Activated CD4-positive, alpha-beta T cell treated with anti-CD3 and anti-CD28 coated beads, Interleukin-2, amount 50 U/mL, for 1 hour (primary cell): Measurements from ENCODE around the gene CLEC16A.

Source experiments
- DNase-seq: peaks from one replicate; pipeline ENCODE4 v3.0.0-alpha.2; 2020

CLEC16A gene

DNA sequence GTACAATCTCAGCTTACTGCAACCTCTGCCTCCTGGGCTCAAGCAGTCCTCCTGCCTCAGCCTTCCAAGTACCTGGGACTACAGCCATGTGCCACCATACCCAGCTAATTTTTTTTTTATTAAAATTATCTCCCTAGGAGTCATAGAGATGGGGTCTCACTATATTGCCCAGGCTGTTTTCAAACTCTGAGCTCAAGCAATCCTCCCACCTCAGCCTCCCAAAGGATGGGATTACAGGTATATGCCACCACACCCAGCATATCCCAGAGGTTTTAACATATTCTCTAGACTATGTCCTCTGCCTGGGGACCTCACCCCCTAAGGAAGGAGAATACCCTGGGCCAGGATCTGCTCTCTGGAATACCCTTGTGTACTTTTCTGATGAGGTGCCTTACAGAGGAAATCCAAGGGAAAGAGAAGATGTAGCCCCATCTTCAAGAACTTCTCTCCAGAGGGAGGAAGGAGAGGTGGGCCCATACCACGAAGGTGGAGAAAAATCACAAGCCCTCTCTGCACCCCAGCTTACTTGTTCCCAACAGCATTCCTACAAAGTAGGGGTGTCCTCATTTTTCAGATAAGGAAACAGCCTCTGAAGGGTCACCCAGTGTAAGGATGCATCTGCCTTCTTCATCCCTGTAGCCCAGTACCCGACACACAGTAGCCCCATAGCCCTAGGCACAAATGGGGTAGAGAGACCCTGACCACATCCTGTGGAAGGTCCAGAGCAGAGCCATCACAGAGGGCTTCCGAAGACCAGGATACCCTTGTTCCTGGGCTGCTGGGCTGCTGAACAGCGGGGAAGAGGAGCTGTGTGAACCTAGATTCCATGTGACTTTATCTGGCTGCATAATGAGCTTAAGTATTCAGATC lies 160.0 kb downstream of the CLEC16A start:
- no peak for DNase-seq

DNA sequence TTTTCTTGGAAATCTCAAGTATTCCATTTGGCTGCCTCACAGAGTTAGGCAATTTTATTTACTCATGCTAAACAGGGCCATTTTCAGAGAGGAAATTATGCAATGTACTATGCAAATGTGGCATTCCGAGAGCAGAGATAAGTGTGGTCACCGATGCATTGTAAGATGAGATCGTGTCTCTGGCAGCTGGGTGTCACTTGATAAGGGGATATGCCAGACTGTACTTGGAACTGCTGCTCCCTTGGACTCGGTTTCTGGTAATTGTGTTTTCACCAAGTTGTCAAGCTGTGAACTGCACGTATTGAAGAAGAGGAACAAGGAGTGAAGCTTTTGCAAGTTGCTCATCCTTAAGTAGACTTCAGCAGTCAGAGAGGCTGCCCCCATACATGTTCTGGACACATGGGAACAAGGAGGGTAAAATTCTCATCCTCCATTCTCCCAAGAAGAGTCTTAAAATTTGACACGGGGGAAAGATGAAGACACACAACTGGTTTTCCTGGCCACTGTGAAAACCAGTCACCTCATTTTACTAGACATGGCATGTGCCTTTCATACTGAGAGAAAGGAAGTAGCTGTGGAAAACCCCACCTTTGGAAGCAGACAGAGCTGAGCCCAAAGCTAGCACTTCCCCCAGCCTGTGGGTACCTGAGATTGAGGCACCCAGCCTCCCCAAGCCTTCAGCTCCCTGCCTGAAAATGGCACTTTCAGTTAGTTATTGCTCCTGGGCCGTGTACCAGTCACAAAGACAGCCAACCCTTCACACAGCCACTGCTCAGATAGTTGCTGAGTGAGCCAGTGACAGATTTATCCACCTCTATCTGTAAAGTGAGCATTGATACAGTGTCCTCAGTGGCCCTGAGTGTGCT lies 160.9 kb downstream of the CLEC16A start:
- DNase-seq: no peak

DNA sequence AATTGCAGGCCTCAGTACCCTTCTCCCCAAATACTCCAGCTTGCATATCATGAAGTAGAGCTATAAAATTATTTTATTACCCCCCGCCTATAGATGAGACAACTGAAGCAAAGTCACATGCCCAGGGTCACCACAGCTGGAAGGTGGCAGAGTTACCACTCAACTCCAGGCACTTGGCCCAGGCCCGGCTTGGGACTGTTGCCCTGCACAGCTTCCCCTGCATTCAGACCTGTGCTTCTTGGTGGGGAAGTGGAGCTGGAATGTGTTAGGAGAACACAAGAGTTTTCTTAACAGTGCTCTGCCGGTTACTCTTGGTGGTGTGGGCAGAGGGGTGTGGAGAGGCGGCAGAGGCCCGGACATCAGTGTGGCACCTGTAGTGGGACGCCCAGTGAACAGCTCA lies 162.4 kb downstream of the CLEC16A start:
- DNase-seq: no peak

DNA sequence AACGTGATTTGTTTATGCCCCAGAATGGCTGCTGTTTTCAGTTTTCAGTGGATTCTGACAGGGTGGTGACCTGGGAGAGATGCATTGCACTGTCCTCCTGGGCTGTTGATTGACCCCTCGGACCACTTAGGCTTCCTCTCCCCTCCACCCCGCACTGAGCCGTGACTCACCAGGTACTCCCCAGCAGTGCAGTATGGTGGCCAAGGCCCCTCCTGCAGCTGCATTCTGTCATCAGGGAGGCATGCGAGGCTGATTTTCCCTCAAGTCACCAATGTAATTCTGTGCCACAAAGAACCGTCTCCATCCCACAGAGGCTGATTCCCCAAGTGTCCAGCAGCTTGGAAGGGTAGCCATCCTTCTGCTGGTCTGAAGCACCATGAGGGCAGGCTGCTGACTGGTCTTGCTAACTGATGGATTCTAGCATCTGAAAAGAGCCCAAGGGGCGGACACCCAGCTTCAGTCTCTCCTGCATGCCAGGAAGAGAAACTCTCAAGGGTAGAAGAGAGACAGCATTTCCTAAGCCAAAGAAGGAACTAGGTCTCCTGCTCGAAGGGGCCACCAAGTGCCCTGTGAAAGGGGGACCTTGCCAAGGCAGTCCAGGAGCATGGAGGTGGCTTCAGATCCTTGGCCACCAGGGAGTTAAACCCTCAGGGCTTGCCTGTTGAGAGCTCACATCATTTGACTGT lies 163.6 kb downstream of the CLEC16A start:
- DNase-seq: no peak

DNA sequence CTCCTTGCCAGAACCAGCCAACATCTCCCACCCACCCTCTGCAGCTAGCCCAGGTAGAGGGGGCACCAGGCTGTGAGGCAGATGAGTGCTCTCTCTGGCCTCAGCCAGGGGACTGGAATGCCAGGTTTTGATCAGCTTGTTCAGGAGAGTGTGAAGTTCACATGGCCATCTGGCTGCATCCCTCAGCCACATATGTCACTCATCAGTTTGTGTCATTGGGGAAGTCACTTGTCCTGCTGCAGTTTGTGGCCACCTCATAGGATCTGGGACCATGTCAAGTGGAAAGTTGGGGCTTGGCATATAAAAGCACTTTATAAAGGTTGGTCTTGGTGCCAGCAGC lies 164.1 kb downstream of the CLEC16A start:
- no peak for DNase-seq

DNA sequence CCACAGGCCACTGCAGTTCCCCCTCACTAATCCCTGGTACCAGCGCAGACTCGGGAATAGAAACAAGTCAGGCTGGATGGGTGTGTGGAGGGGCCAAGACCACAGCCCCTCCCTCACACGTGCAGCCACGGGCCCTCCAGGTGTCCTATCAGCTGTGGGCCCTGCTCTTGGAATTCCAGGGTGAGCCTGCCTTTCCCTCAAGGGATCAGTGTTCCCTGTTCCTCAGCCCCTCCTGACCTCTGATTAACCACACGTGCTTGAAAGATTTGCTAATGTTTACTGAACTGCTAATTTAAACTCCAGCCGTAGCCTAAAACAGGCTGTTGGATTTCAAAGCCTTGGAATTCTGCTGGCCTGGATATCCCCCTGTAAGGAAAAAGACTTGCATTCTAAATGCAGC lies 165.2 kb downstream of the CLEC16A start:
- DNase-seq: no peak

DNA sequence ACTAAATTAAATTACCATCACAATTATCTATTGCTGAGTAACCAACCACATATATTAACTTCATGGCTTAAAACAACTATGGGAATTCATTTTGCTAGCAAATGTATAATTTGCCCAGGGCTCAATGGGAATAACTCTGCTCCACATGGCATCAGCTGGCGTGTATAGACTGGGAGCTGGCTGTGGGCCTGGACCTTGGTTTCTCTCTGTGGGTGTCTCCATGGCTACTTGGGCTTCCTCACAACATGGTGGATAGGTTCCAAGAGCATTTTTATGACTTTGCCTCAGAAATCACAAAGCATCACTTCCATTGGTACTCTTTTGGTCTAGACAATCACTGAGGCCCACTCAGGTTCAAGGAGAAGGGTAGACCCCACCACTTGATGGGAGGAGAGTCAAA lies 166.8 kb downstream of the CLEC16A start:
- DNase-seq: no peak

DNA sequence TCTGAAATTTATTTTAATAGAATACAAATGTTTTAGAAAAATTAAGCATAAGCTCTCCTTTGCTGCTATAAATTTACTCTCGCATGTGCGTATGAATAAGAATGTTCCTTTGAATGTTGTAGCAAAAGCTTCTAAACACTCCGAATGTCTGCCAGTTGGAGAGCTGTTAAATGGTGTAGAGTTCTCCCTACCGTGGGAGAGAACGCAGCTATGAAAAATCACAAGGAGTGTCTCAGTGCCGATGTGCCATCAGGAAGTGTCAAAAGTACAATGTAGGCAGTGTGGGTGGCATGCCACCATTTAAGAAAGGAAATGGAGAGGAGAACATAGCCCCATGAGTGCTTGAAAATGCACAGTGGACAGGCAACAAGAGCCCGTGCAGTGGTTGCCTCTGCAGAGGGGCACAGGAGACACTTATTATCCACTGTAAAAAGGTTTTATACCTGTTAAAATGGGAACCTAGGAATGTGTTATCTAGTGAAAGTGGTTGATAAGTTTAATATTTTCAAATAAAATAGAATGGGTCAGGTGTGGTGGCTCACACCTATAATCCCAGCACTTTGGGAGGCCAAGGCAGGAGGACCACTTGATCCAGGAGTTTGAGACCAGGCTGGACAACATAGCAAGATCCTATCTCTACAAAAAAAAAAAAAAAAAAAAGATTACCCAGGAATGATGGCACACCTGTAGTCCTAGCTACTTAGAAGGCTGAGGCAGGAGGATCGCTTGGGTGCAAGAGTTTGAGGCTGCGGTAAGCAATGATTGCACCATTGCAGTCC lies 167.7 kb downstream of the CLEC16A start:
- no peak for DNase-seq

DNA sequence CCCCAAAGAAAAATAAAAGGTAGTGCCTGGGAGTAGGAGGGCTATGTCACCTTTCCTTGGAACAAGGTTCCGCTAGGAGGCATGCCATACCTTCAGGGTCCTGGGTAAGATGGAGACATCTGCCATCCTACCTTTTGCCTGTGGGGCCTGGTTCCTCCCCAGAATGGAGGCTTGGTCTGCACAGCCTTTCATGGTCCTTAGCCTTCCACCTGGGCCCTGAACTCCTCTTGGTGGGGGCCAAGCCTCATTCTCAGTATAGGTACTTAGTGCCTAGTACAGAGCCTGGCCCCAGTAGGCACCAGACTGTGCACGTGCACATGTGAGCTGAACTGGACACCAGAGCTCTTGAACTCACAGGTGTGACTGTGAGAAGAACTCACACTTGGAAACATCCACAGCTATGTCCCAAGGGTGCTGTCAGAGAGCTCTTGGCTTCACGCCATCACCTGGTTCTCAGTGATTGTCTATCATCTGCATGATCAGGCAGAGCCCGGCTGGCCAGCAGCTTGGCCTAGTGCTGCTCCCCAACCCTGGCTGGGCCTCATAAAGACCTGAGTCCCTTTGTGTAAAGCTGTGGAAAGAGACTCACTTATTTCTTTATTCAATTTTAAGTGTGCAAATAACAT lies 168.5 kb downstream of the CLEC16A start:
- no peak for DNase-seq

DNA sequence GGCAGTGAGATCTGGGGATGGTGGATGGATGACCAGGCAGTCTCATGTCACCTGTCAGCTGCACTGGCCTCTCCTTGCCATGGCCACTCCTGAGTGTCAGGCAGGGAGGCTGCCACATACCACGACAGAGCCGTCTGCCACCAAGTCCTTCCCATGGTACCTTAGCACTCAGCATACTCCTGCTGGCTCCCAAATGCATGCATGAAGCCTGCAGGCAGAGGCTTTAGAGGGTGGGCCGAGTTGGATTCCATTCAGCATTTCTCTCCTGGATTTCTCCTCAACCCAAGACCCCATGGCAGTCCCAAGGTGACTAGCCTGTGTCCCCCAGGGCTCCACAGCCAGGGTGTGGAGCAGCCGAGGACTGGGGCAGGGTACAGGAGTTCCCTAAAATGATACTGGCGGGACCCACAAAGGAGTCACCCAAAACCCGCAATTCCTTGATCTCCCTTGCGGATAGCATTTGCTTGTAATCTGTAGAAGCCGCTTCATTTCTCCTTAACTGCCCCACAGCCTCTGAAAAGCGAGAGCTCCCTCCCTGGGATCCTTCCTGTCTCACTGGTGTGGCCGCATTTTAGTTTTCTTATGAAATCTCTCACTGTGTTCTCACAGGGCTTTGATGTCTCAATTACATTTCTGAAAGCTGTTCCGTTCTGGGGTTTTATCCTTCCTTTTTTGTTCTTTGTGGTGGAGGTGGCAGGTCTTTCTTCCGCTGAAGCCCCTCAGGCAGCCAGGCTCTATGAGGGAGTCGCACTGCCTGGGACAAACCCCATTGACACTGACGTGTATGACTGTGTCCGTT lies 170.2 kb downstream of the CLEC16A start:
- no peak for DNase-seq

DNA sequence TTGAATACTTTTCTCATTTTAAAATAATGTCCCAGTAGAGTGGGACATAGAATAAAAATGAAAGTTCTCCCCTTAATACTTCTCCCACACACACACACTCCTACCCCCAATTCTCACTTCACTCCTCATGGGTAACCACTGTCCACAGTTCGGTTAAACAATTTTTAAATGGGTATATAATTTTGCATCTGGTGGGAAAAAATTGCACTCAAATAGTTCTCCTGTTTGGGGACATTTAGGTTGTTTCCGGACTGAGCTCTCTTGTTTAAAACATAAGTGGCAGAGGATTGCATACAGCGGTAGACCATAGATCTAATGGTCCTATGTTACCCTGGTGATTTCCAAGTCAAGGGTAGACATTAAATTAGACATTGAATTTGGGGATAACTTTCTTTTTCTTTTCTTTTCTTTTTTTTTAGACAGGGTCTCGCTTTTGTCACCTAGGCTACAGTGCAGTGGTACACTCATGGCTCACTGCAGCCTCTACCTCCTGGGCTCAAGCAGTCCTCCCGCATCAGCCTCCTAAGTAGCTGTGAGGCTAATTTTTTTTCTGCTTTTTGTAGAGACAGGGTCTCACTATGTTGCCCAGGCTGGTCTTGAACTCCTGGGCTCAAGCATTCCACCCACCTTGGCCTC lies 173.3 kb downstream of the CLEC16A start:
- no peak for DNase-seq

DNA sequence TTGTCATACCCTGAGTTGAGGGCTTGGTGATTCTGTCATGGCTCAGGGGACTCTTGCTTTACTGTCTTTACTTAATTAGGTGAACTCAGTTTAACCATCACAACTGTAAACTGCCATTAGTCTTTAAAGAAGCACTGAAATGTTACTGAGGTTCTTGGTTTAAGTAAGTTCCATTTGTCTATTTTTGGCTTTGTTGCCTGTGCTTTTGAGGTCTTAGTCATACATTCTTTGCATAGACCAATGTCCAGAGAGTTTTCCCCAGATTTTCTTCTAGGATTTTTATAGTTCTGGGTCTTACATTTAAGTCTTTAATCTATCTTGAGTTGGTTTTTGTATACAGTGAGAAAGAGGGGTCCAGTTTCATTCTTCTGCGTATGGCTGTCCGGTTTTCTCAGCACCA lies 174.1 kb downstream of the CLEC16A start:
- DNase-seq: no peak

DNA sequence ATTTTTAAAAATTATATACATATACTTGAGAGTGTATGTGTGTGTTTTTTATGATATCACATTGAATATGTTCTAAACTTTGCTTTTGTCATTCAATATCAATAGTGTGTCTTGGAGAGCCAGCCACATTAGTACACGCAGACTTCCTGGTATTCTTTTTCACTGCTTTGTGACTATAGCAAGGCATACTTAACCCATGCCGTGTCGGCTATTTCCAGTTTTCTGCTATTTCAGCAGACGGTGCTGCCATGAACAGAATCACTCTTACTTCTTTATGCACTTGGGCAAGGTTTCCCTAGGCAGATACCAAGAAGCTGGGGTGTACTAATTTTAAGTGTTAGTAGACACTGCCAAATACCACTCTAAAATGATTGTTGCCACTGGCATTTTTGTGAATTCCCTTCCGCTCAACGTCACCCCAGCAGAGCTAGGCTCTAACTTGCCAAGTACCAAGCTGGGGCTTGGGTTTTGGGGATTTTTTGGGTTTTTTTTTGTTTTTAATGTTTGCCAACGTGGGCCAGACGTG lies 176.8 kb downstream of the CLEC16A start:
- DNase-seq: no peak

DNA sequence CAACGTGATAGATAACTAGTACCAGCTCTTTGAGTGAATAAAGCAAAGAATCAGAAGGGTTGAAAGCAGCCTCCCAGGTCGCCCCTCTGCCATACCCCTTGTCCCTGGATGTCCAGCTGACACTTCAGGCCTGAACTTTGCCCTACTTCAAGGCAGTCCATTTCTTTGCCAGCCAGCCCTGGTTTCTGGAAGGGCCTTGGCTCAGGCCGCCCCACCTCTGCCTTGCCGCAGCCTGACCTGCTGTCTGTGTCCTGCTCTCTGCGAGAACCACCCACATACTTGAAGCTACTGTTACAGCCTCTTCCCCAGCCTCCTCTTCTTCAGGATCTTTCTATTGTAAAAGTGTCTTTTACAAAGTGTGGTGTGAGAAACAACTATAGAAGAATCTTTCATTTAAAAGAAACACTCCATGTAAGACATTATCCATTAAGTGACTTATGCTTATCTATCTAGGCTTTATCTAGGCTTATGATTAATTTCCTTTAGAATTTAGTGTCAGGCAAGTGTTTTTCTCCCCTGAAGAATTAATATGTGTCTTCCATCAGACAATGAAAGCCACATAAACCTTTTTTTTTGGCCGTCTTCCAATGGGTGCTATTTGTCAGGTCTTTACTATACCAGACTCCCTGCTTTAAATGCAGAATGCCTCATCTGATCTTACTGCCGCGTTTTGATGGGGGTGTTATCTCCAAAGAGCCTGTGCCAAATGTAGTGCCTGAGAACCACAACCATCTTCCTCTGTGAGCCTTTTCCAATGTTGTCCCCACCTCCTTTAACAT lies 177.7 kb downstream of the CLEC16A start:
- DNase-seq: no peak

DNA sequence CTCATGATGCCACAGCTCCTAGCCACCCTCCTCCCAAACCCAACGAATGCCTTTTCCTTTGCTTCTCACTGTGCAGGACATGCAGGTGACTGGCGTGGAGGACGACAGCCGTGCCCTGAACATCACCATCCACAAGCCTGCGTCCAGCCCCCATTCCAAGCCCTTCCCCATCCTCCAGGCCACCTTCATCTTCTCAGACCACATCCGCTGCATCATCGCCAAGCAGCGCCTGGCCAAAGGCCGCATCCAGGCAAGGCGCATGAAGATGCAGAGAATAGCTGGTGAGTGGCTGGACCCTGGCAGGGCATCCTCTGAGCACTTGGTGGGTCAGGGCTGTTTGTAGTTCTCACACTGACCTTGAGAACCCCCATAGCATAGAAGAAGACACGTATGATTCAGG lies 179.3 kb downstream of the CLEC16A start:
- DNase-seq: no peak

DNA sequence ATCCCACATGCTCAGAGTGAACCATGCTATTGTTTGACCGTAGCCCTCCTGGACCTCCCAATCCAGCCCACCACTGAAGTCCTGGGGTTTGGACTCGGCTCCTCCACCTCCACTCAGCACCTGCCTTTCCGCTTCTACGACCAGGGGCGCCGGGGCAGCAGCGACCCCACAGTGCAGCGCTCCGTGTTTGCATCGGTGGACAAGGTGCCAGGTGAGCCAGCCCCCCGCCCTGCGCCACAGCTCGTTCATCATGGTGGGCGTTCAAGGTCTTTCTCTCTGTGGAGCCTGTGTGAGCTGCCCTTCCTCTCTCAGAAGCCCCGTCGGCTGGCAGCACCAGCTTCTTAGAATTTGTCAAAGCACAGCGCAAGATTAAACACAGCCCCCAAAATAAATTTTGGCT lies 181.6 kb downstream of the CLEC16A start:
- no peak for DNase-seq

DNA sequence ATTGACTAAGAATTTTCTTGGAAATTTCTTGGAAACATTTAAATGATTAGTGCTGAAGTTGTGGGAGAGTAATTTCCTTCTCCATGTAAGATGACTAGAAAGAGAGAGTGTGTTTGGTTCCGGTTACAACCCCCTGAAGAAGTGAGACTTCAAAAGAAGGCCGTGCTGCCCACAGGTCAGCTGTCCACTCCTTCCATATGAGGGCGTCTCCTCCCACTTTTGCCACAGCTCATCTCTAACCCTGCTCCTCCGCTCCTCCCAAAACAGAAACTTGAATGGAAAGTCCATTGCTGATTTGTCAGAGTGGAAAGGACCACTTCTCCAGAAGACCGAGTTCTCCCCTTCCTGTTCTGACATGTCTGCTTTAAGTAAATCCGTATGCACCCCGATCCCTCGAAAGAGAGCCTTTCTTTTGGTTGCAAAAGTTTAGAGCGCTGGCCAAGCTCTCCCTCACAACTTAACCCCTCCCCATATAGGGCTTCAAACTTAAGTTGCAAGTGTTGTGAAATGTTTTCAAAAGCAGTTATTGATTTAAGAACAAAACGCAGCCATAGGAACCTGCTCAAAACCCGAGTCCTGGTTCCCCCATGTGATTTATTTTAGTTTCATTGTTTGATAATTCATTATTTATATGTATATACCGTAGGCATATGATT lies 182.2 kb downstream of the CLEC16A start:
- DNase-seq: no peak

DNA sequence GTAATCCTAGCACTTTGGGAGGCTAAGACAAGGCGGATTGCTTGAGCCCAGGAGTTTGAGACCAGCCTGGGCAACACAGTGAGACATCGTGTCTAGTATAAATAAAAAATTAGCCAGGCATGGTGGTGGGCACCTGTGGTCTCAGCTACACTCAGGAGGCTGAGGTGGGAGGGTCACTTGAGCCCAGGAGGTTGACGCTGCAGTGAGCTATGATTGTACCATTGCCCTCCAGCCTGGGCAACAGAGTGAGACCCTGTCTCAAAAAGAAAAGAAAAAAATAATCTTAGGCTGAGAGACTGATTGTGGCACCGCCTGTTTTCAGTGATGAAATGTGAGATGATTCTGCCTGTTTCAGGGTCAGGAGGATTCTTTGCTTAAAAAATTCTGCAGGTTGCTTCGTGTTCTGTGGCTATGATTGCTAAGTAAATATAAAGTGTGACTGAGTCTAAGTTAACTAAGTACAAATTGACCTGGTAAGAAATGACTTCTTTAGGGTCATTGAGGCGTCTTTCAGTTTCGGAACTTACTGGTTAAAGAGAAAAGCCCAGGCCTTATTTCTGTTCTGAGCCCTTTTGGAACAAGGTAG lies 183.3 kb downstream of the CLEC16A start:
- DNase-seq: no peak
